ENCODE data around the gene KRT74. TPM values are rescaled to one million over a fixed set of nuclear protein-coding genes. Genes with fewer than 3 reads are reported as not detected.
"Not testable (repeated sequence)": the region's sequence is repeated elsewhere in the genome, so short reads cannot be mapped to it uniquely, and the experiment has no call there.

The KRT74 gene
- total RNA-seq, 4 donors from 2014 or later = 2.0 to 44.4 (median 21.2) TPM

DNA sequence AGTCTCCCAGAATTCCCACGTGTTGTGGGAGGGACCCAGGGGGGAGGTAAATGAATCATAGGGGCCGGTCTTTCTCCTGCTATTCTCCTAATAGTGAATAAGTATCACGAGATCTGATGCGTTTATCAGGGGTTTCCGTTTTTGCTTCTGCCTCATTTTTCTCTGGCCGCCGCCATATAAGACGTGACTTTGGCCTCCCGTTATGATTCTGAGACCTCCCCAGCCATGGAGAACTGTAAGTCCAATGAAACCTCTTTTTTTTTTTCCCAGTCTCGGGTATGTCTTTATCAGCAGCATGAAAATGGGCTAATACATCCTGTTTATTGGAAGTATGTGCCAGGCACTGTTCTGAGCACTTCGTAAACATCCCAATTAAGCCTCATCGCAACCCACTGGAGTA, 26.8 kb upstream of the KRT74 start:
- no peak for DNase-seq (ENCODE audit: low spot score in 2 of 2)
- Histone ChIP-seq H3K4me1 (peaks cover 5% of the 10 kb centered on the region), H3K9me3 (no peaks in the 10 kb centered on the region), H3K27me3 (peaks cover 38% of the 10 kb centered on the region), H3K36me3 (no peaks in the 10 kb centered on the region), H3K4me3 (no peak overlapping the region), H3K27ac (no peak overlapping the region)
- 92% methylated on average over 12 of the region's 12 CpGs for WGBS
- TF ChIP-seq EP300 (IDR thresholded peaks at IDR 0.05) = no peak
- no peak for TF ChIP-seq POLR2A (IDR thresholded peaks at IDR 0.05)

DNA sequence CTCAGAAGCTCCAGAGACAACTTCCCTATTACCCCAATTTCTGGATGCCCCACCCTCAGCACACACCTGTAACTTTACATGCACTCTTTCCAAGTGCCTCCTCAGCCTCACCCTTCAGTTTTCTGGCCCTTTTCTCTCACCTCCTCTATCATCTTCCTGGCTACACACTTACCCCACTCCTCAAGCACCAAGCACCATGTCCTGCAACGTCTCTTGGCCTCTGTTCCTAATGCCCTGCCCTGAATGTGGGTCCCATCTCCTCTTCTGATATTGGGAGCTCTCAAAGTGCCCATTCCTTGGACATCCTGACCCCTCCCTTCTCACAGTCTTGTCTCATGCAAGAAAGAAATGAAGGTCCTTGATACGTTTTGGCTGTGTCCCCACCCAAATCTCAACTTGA, 26.4 kb upstream of the KRT74 start:
- peaks cover 38% of the 10 kb centered on the region for H3K27me3 ChIP-seq
- no peak overlapping the region for H3K4me3 ChIP-seq
- H3K9me3 ChIP-seq = no peaks in the 10 kb centered on the region
- H3K36me3 ChIP-seq = no peaks in the 10 kb centered on the region
- WGBS = 84% methylated on average over 2 of the region's 2 CpGs
- TF ChIP-seq EP300 (IDR thresholded peaks at IDR 0.05) (no peak), POLR2A (IDR thresholded peaks at IDR 0.05) (no peak), POLR2AphosphoS5 (IDR thresholded peaks at IDR 0.05) (no peak)
- TF ChIP-seq, protein P1, sequence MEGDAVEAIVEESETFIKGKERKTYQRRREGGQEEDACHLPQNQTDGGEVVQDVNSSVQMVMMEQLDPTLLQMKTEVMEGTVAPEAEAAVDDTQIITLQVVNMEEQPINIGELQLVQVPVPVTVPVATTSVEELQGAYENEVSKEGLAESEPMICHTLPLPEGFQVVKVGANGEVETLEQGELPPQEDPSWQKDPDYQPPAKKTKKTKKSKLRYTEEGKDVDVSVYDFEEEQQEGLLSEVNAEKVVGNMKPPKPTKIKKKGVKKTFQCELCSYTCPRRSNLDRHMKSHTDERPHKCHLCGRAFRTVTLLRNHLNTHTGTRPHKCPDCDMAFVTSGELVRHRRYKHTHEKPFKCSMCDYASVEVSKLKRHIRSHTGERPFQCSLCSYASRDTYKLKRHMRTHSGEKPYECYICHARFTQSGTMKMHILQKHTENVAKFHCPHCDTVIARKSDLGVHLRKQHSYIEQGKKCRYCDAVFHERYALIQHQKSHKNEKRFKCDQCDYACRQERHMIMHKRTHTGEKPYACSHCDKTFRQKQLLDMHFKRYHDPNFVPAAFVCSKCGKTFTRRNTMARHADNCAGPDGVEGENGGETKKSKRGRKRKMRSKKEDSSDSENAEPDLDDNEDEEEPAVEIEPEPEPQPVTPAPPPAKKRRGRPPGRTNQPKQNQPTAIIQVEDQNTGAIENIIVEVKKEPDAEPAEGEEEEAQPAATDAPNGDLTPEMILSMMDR (IDR thresholded peaks at IDR 0.05) = no peak
- H3K4me1 ChIP-seq = peaks cover 5% of the 10 kb centered on the region
- DNase-seq (ENCODE audit: low spot score in 2 of 2) = no peak
- H3K27ac ChIP-seq = no peak overlapping the region

DNA sequence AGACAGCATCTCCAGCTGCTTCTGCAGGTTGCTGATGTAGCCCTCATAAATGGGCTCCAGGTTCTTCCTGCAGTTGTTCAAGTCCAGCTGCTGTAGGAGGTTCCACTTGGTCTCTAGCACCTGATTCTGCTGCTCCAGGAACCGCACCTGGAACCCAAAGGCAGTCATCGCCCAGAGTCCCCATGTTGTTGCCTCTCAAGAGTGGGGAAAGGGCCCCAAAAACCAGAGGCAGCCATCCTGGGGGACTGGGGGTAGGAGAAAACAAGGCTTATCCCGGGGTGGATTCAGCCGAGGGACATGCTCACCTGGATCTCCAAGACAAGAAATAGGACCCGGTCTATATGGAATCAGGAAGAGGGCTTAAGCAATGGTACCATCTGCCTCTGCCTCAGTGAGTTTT, 25.3 kb upstream of the KRT74 start:
- Histone ChIP-seq H3K9me3 (no peaks in the 10 kb centered on the region), H3K27me3 (peaks cover 38% of the 10 kb centered on the region), H3K4me1 (peaks cover 5% of the 10 kb centered on the region), H3K4me3 (no peak overlapping the region), H3K36me3 (no peaks in the 10 kb centered on the region), H3K27ac (no peak overlapping the region)
- WGBS = 94% methylated on average over 5 of the region's 5 CpGs
- TF ChIP-seq POLR2A (IDR thresholded peaks at IDR 0.05) = no peak
- no peak for TF ChIP-seq EP300 (IDR thresholded peaks at IDR 0.05)
- TF ChIP-seq, protein P1 (IDR thresholded peaks at IDR 0.05) = no peak
- no peak for TF ChIP-seq POLR2AphosphoS5 (IDR thresholded peaks at IDR 0.05)
- DNase-seq (ENCODE audit: low spot score in 2 of 2) = no peak

DNA sequence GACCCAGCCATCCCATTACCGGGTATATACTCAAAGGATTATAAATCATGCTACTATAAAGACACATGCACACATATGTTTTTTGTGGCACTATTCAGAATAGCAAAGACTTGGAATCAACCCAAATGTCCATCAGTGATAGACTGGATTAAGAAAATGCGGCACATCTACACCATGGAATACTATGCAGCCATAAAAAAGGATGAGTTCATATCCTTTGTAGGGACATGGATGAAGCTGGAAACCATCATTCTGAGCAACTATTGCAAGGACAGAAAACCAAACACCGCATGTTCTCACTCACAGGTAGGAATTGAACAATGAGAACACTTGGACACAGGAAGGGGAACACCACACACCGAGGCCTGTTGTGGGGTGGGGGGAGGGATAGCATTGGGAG, 20.6 kb upstream of the KRT74 start:
- not testable (repeated sequence) for H3K4me3 ChIP-seq; H3K36me3 ChIP-seq; H3K9me3 ChIP-seq; H3K4me1 ChIP-seq; DNase-seq (ENCODE audit: low spot score in 2 of 2); H3K27ac ChIP-seq
- 78% methylated on average over 4 of the region's 4 CpGs for WGBS
- peaks cover 11% of the 10 kb centered on the region for H3K27me3 ChIP-seq

DNA sequence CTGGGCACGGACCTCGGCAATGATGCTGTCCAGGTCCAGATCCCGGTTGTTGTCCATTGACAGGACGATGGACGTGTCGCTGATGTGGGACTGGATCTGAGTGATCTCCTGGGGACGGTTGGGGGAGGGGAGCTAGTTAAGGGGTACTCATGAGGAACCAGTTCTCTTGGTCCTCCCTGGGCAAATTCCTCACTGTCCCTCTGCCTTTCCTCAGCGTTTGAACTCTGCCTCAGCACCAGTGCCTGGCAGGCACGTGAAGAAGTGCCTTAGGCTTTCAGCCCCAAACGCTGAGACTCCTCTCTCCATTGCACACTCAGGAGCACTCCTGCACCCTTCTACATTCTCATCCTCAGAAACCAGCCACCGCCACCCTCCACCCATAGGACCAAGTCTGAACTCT, 17.9 kb upstream of the KRT74 start:
- TF ChIP-seq POLR2AphosphoS5 (IDR thresholded peaks at IDR 0.05) (no peak), EP300 (IDR thresholded peaks at IDR 0.05) (no peak), POLR2A (IDR thresholded peaks at IDR 0.05) (no peak)
- TF ChIP-seq, protein P1 (IDR thresholded peaks at IDR 0.05) = no peak
- WGBS = 95% methylated on average over 11 of the region's 11 CpGs
- no peaks in the 10 kb centered on the region for H3K9me3 ChIP-seq
- H3K4me3 ChIP-seq = no peak overlapping the region
- H3K27ac ChIP-seq = no peak overlapping the region
- no peaks in the 10 kb centered on the region for H3K4me1 ChIP-seq
- DNase-seq (ENCODE audit: low spot score in 2 of 2) = no peak
- H3K36me3 ChIP-seq = no peaks in the 10 kb centered on the region
- H3K27me3 ChIP-seq = peaks cover 6% of the 10 kb centered on the region

DNA sequence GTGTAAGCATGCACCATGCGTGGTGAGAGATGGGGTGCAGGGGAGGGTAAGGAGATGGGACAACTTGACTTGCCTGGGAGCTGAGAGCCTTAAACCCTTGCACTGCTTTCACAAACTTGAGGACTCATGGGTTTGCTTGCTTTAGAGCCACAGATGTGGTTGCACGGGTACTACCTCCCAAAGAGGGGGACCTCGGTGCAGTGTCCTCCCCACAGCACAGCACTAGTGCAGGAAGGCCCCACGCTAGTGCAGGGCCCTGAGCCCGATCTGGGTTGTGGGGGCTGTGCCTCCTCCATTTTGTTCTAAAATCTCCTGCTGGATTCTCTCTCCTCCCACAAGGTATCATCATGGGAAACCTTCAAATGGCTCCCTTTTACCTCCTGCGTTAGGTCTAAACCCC, 16.4 kb upstream of the KRT74 start:
- no peak overlapping the region for H3K4me3 ChIP-seq
- H3K4me1 ChIP-seq = no peaks in the 10 kb centered on the region
- DNase-seq (ENCODE audit: low spot score in 2 of 2) = no peak
- TF ChIP-seq POLR2AphosphoS5 (IDR thresholded peaks at IDR 0.05) (no peak), EP300 (IDR thresholded peaks at IDR 0.05) (no peak), POLR2A (IDR thresholded peaks at IDR 0.05) (no peak)
- TF ChIP-seq, protein P1 (IDR thresholded peaks at IDR 0.05) = no peak
- H3K36me3 ChIP-seq = no peaks in the 10 kb centered on the region
- H3K27ac ChIP-seq = no peak overlapping the region
- WGBS = 94% methylated on average over 4 of the region's 6 CpGs
- peaks cover 6% of the 10 kb centered on the region for H3K27me3 ChIP-seq
- H3K9me3 ChIP-seq = no peaks in the 10 kb centered on the region

Data from suprapubic skin (tissue), 4 donors.